ENCODE measurements around the gene LYZL6. TPM values are rescaled to one million over a fixed set of nuclear protein-coding genes. Genes with fewer than 3 reads are reported as not detected.

LYZL6 gene
- total and polyA plus RNA-seq, 8 donors = not detected

DNA sequence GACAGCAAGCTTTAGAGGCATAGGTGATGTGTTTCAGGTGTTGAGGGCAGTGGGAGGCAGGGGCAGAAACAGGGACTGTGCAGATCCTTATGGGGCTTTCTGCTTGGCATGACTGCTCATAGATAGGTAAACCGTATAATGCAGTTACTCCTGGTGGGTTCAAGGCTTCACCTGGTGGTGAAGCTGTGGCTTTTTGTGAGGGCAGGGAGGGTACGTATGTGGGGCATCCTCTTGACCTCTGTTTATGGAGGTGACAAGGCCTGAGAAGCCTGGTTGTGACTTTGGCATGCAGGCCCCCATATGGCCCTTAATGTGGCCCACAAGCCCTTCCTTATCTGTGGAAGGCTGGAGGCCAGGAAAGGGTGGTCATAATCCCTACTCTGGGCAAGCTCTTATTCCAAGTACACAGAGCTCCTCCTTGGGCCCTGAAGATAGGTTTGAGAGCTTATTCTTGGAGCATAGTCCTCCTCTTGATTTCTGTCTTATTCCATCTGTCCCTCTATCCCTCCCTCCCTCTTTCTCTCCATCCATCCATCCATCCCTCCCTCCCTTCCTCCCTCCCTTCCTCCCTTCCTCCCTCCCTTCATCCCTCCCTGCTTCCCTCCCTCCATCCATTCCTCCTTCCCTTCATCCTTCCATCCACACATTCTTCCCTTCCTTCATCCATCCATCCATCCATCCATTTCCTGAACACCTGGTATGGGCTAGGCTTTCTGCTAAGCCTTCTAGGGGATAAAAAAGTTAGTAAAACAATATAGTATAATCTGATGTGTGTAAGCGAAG is 39.1 kb upstream of the LYZL6 start:
- H3K27me3 ChIP-seq = no peaks in the 10 kb centered on the region
- TF ChIP-seq, protein P1, sequence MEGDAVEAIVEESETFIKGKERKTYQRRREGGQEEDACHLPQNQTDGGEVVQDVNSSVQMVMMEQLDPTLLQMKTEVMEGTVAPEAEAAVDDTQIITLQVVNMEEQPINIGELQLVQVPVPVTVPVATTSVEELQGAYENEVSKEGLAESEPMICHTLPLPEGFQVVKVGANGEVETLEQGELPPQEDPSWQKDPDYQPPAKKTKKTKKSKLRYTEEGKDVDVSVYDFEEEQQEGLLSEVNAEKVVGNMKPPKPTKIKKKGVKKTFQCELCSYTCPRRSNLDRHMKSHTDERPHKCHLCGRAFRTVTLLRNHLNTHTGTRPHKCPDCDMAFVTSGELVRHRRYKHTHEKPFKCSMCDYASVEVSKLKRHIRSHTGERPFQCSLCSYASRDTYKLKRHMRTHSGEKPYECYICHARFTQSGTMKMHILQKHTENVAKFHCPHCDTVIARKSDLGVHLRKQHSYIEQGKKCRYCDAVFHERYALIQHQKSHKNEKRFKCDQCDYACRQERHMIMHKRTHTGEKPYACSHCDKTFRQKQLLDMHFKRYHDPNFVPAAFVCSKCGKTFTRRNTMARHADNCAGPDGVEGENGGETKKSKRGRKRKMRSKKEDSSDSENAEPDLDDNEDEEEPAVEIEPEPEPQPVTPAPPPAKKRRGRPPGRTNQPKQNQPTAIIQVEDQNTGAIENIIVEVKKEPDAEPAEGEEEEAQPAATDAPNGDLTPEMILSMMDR (IDR thresholded peaks at IDR 0.05) = no peak
- no peak overlapping the region for H3K27ac ChIP-seq
- FAIRE-seq (no peak), ATAC-seq (no peak), DNase-seq (no peak)
- H3K9me3 ChIP-seq = no peaks in the 10 kb centered on the region
- intact Hi-C loops (cut with DNase I) = no loop called here
- no peaks in the 10 kb centered on the region for H3K36me3 ChIP-seq
- H3K4me1 ChIP-seq = no peaks in the 10 kb centered on the region
- no peak overlapping the region for H3K4me3 ChIP-seq
- WGBS, 2 donors = 84 to 91% methylated on average over 3 of the region's 3 CpGs

DNA sequence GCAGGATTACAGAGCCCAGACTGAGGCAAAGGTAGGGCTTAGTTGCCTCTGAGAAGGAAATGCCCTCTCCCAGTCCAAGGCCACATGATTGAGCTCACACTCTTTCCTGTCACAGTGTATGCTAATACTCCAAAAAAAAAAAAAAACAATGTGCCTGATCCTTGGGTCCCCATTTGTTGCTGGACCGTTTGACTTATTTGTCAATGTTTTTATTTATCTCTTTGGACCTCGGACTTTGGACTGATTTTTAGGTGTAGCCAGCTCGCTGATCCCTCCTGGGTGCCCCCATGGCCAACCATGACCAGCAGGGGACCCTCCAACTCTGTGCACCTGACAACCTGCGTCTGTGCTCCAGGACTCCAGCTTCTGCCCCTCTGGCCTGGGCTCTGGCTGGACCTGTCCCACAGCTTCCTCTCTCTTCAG is 38.4 kb upstream of the LYZL6 start:
- TF ChIP-seq, protein P1 (IDR thresholded peaks at IDR 0.05) = no peak
- H3K9me3 ChIP-seq = no peaks in the 10 kb centered on the region
- H3K27ac ChIP-seq = no peak overlapping the region
- H3K36me3 ChIP-seq = no peaks in the 10 kb centered on the region
- no peak for DNase-seq
- H3K4me1 ChIP-seq = no peaks in the 10 kb centered on the region
- ATAC-seq = no peak
- FAIRE-seq = no peak
- no peaks in the 10 kb centered on the region for H3K27me3 ChIP-seq
- WGBS, 2 donors = 33 to 43% methylated on average over 4 of the region's 4 CpGs
- intact Hi-C loops (cut with DNase I) = no loop called here
- no peak overlapping the region for H3K4me3 ChIP-seq

DNA sequence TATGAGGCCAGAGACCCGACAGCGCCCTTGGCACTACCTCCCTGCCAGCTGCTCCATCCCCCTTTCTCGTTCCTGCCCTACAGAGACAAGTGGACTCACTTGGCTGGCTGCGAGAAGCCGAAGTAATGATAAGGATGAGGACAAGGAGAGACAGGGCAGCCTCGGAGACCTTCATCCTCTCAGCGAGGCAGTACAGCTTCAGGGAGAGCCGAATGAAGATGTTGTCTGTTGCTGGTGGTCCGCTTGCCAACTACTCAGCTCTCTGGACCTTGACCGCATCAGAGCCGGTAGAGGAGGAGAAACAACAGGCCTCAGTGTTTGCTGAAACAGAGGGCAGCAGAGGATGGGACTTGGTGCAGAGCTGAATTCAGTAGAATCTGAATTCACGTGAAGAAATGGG is 37.7 kb upstream of the LYZL6 start, which contains the start of gene CCL16:
Gene CCL16, minus strand, starts transcription at position 252 of the 400 bp plus-strand sequence. Its CDS starts 77 bp downstream, at position 175.
- ATAC-seq (no peak), FAIRE-seq (no peak), DNase-seq (no peak)
- H3K4me3 ChIP-seq = no peak within 1 kb of the TSS
- H3K36me3 ChIP-seq = no peaks in the 10 kb centered on the region
- no peaks in the 10 kb centered on the region for H3K27me3 ChIP-seq
- TF ChIP-seq, protein P1 (IDR thresholded peaks at IDR 0.05) = no peak
- no peak within 1 kb of the TSS for H3K27ac ChIP-seq
- intact Hi-C loops (cut with DNase I) = no loop called here
- H3K9me3 ChIP-seq = no peaks in the 10 kb centered on the region
- no peaks in the 10 kb centered on the region for H3K4me1 ChIP-seq
- 87% methylated on average over 12 of the region's 12 CpGs for WGBS, 2 donors

DNA sequence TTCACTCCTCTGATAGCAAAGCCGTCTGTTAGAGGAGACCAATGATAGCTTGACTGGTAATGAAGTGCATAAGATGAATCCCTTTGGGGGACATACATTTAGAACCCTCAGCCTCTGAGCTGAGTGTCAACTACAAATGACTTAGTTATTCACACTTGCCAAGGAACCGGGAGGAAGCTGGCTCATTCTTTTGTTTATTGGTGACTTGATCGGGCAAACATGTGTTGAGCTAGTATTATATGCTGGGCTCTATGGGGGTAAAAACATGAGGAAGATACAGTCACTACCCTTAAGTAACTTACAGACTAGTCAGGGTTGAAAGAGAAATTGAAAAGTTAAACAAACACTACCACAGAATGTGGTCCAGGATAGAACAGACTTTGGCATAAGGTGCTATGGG is 34.8 kb upstream of the LYZL6 start:
- Histone ChIP-seq H3K4me3 (no peak overlapping the region), H3K36me3 (no peaks in the 10 kb centered on the region), H3K27ac (no peak overlapping the region), H3K9me3 (no peaks in the 10 kb centered on the region), H3K4me1 (peaks cover 0 to 6% (median 5%) of the 10 kb centered on the region in 3 donors), H3K27me3 (no peaks in the 10 kb centered on the region)
- intact Hi-C loops (cut with DNase I) = loop anchor here in 1 of 3 donors (10.0 kb wide), 1 partner anchor 86 kb away; the partner anchor contains the start of gene CCL18
- 74 to 78% methylated on average over 3 of the region's 3 CpGs for WGBS, 2 donors
- TF ChIP-seq, protein P1 (IDR thresholded peaks at IDR 0.05) = no peak
- FAIRE-seq (no peak), DNase-seq (no peak), ATAC-seq (no peak)

DNA sequence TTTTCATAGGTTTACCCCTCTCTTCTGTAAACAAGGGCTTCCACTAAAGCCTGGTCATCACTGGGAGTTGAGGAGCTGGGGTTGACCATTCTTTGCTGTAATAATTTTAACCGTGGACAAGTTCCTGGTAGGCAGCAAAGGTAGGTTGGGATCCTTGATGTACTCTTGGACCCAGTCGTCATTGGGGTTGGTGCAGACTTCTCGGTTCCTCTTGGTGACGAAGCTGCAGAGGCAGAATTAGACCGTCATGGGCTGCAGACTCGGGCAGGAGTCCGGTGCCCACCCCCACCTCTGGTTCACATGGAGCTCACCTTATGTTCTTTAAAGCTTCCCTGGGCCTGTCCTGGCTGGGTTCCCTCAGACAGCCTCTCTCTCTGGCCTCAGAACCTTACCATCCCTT is 34.0 kb upstream of the LYZL6 start:
- H3K27ac ChIP-seq = no peak overlapping the region
- TF ChIP-seq, protein P1 (IDR thresholded peaks at IDR 0.05) = no peak
- H3K4me1 ChIP-seq = peaks cover 0 to 10% (median 7%) of the 10 kb centered on the region in 3 donors
- intact Hi-C loops (cut with DNase I) = loop anchor here in 1 of 3 donors (10.0 kb wide), 1 partner anchor 87 kb away; the partner anchor contains the start of gene CCL18
- DNase-seq (no peak), ATAC-seq (no peak), FAIRE-seq (no peak)
- no peak overlapping the region for H3K4me3 ChIP-seq
- H3K36me3 ChIP-seq = no peaks in the 10 kb centered on the region
- WGBS, 2 donors = 81 to 92% methylated on average over 7 of the region's 7 CpGs
- no peaks in the 10 kb centered on the region for H3K9me3 ChIP-seq
- H3K27me3 ChIP-seq = no peaks in the 10 kb centered on the region
